ENCODE measurements around the gene LAPTM5. TPM values are rescaled to one million over a fixed set of nuclear protein-coding genes. Genes with fewer than 3 reads are reported as not detected.
A peak's percentile ranks its signal among the peaks of the same experiment; 100 is the strongest.

Gene LAPTM5
- polyA plus RNA-seq, 3 donors from 2014 or later = 464 to 744 (median 541) TPM

- Mint-ChIP-seq H3K4me1 (peaks cover 38 to 43% of the 10 kb centered on the region in 2 donors), H3K27me3 (ENCODE audit: low read depth in 3 of 3) (peaks cover 3 to 6% (median 3%) of the 10 kb centered on the region in 3 donors), H3K36me3 (no peaks in the 10 kb centered on the region), H3K27ac (peak overlapping the region in 2 of 6 donors; percentile 22 to 46), H3K4me3 (no peak overlapping the region), H3K9me3 (no peaks in the 10 kb centered on the region)
- no peak for DNase-seq
These were observed 4.8 kb upstream of the LAPTM5 start for GRCh38 chr1:30762152-30762929.

GRCh38 chr1:30761381-30762151, 4.0 kb upstream of the LAPTM5 start:
- peaks cover 8 to 14% (median 11%) of the 10 kb centered on the region in 3 donors for H3K27me3 Mint-ChIP-seq (ENCODE audit: low read depth in 3 of 3)
- peaks cover 45 to 50% of the 10 kb centered on the region in 2 donors for H3K4me1 Mint-ChIP-seq
- no peaks in the 10 kb centered on the region for H3K9me3 Mint-ChIP-seq
- no peak overlapping the region for H3K4me3 Mint-ChIP-seq
- no peaks in the 10 kb centered on the region for H3K36me3 Mint-ChIP-seq
- peak overlapping the region in 3 of 6 donors; percentile 19 to 100 (median 53) for H3K27ac Mint-ChIP-seq
- DNase-seq = no peak

GRCh38 chr1:30760596-30761324, 3.2 kb upstream of the LAPTM5 start:
- no peak for DNase-seq
- H3K27me3 Mint-ChIP-seq (ENCODE audit: low read depth in 3 of 3) = peaks cover 9 to 15% (median 12%) of the 10 kb centered on the region in 3 donors
- H3K36me3 Mint-ChIP-seq = no peaks in the 10 kb centered on the region
- peaks cover 48 to 52% of the 10 kb centered on the region in 2 donors for H3K4me1 Mint-ChIP-seq
- no peaks in the 10 kb centered on the region for H3K9me3 Mint-ChIP-seq
- H3K4me3 Mint-ChIP-seq = peak overlapping the region in 1 of 5 donors; percentile 17
- peak overlapping the region in 5 of 6 donors; percentile 19 to 100 (median 53) for H3K27ac Mint-ChIP-seq

GRCh38 chr1:30759718-30760281, 2.2 kb upstream of the LAPTM5 start:
- peaks cover 9 to 21% (median 12%) of the 10 kb centered on the region in 3 donors for H3K27me3 Mint-ChIP-seq (ENCODE audit: low read depth in 3 of 3)
- no peak for DNase-seq

GRCh38 chr1:30758785-30759380, 1.3 kb upstream of the LAPTM5 start:
- no peaks in the 10 kb centered on the region for H3K9me3 Mint-ChIP-seq
- peaks cover 9 to 21% (median 15%) of the 10 kb centered on the region in 3 donors for H3K27me3 Mint-ChIP-seq (ENCODE audit: low read depth in 3 of 3)
- peak overlapping the region; percentile 10 to 100 (median 96) for H3K4me3 Mint-ChIP-seq
- peak overlapping the region; percentile 99 to 100 (median 100) for H3K27ac Mint-ChIP-seq
- H3K36me3 Mint-ChIP-seq = peaks cover 0 to 5% (median 4%) of the 10 kb centered on the region in 3 donors
- DNase-seq = no peak
- H3K4me1 Mint-ChIP-seq = peaks cover 67 to 70% of the 10 kb centered on the region in 2 donors

More at GRCh38 chr1:30759718-30760281, 2.2 kb upstream of the LAPTM5 start:
- Mint-ChIP-seq H3K9me3 (no peaks in the 10 kb centered on the region), H3K36me3 (peaks cover 0 to 5% (median 4%) of the 10 kb centered on the region in 3 donors), H3K27ac (peak overlapping the region in 5 of 6 donors; percentile 66 to 100 (median 75)), H3K4me1 (peaks cover 58 to 61% of the 10 kb centered on the region in 2 donors), H3K4me3 (peak overlapping the region; percentile 14 to 41 (median 23))

- H3K4me3 Mint-ChIP-seq = peak overlapping the region; percentile 96 to 100 (median 100)
- DNase-seq = no peak
- no peaks in the 10 kb centered on the region for H3K9me3 Mint-ChIP-seq
- H3K27me3 Mint-ChIP-seq (ENCODE audit: low read depth in 3 of 3) = peaks cover 9 to 21% (median 15%) of the 10 kb centered on the region in 3 donors
- H3K4me1 Mint-ChIP-seq = peaks cover 74 to 77% of the 10 kb centered on the region in 2 donors
- peak overlapping the region; percentile 99 to 100 (median 100) for H3K27ac Mint-ChIP-seq
- peaks cover 0 to 5% (median 4%) of the 10 kb centered on the region in 3 donors for H3K36me3 Mint-ChIP-seq
These were observed 631 bp upstream of the LAPTM5 start for GRCh38 chr1:30758121-30758688.

- H3K4me3 Mint-ChIP-seq = peak overlapping the region; percentile 96 to 100 (median 100)
- DNase-seq = peak; percentile 87 to 89 (median 87)
- H3K27me3 Mint-ChIP-seq (ENCODE audit: low read depth in 3 of 3) = peaks cover 12 to 27% (median 15%) of the 10 kb centered on the region in 3 donors
- peaks cover 88 to 92% of the 10 kb centered on the region in 2 donors for H3K4me1 Mint-ChIP-seq
- H3K27ac Mint-ChIP-seq = peak overlapping the region; percentile 99 to 100 (median 100)
- H3K36me3 Mint-ChIP-seq = peaks cover 3 to 8% (median 5%) of the 10 kb centered on the region in 3 donors
- no peaks in the 10 kb centered on the region for H3K9me3 Mint-ChIP-seq
These were observed 826 bp downstream of the LAPTM5 start for GRCh38 chr1:30756545-30757351.

- Mint-ChIP-seq H3K4me3 (peak overlapping the region; percentile 96 to 100 (median 100)), H3K9me3 (no peaks in the 10 kb centered on the region), H3K4me1 (peaks cover 93 to 97% of the 10 kb centered on the region in 2 donors), H3K27me3 (ENCODE audit: low read depth in 3 of 3) (peaks cover 12 to 27% (median 15%) of the 10 kb centered on the region in 3 donors), H3K36me3 (peaks cover 4 to 8% (median 5%) of the 10 kb centered on the region in 3 donors), H3K27ac (peak overlapping the region; percentile 99 to 100 (median 100))
- no peak for DNase-seq
These were observed 1.4 kb downstream of the LAPTM5 start for GRCh38 chr1:30756206-30756544.

GRCh38 chr1:30755746-30756145, 1.8 kb downstream of the LAPTM5 start:
- Mint-ChIP-seq H3K27me3 (ENCODE audit: low read depth in 3 of 3) (peaks cover 12 to 27% (median 15%) of the 10 kb centered on the region in 3 donors), H3K36me3 (peaks cover 5 to 8% (median 6%) of the 10 kb centered on the region in 3 donors), H3K27ac (peak overlapping the region; percentile 99 to 100 (median 100)), H3K4me3 (peak overlapping the region; percentile 96 to 100 (median 100)), H3K4me1 (peaks cover 95 to 97% of the 10 kb centered on the region in 2 donors), H3K9me3 (no peaks in the 10 kb centered on the region)
- no peak for DNase-seq

GRCh38 chr1:30755334-30755733, 2.2 kb downstream of the LAPTM5 start:
- H3K4me3 Mint-ChIP-seq = peak overlapping the region; percentile 96 to 100 (median 100)
- peaks cover 5 to 8% (median 6%) of the 10 kb centered on the region in 3 donors for H3K36me3 Mint-ChIP-seq
- no peaks in the 10 kb centered on the region for H3K9me3 Mint-ChIP-seq
- peaks cover 12 to 31% (median 15%) of the 10 kb centered on the region in 3 donors for H3K27me3 Mint-ChIP-seq (ENCODE audit: low read depth in 3 of 3)
- H3K27ac Mint-ChIP-seq = peak overlapping the region; percentile 99 to 100 (median 100)
- H3K4me1 Mint-ChIP-seq = peaks cover 97 to 100% of the 10 kb centered on the region in 2 donors
- DNase-seq = no peak

GRCh38 chr1:30754684-30755171, 2.8 kb downstream of the LAPTM5 start:
- Mint-ChIP-seq H3K27me3 (ENCODE audit: low read depth in 3 of 3) (peaks cover 15 to 31% (median 15%) of the 10 kb centered on the region in 3 donors), H3K9me3 (no peaks in the 10 kb centered on the region), H3K36me3 (peaks cover 5 to 8% (median 6%) of the 10 kb centered on the region in 3 donors), H3K4me1 (peaks cover 97 to 100% of the 10 kb centered on the region in 2 donors), H3K4me3 (peak overlapping the region; percentile 96 to 100 (median 100)), H3K27ac (peak overlapping the region; percentile 99 to 100 (median 100))
- DNase-seq = no peak

Measured in immature natural killer cell (primary cell).